H1 (cell line): ENCODE data around the gene ARHGAP25. TPM values are rescaled to one million over a fixed set of nuclear protein-coding genes. Genes with fewer than 3 reads are reported as not detected.

Source experiments
- BCL11A ChIP-seq, 2 experiments: IDR thresholded peaks; one replicate each; pipeline ENCODE4 v1.6.1; 2011; ENCODE audit warnings: low read depth in 2 of 2, low read length in 2 of 2, mild to moderate bottlenecking in 2 of 2
- CBX5 ChIP-seq: fragments of 300-800, 300-1000 bp; sonication (generic); IDR thresholded peaks from 2 replicates; pipeline ENCODE4 v1.7.1; 2016; ENCODE audit warnings: antibody characterized with exemption, low read length, low read depth
- CHD1 ChIP-seq: IDR thresholded peaks from 2 replicates; pipeline ENCODE4 v1.6.1; 2012; ENCODE audit warnings: low read depth, low read length, improper control_type of control experiment
- NANOG ChIP-seq: IDR thresholded peaks from 2 replicates; pipeline ENCODE4 v1.6.1; 2011; ENCODE audit warnings: low read length, low read depth, mild to moderate bottlenecking, inconsistent platforms; ENCODE audit not compliant: insufficient read depth, poor library complexity, severe bottlenecking
- RAD21 ChIP-seq, 2 experiments: IDR thresholded peaks in 1 of 2; conservative IDR thresholded peaks in 1 of 2; 2 replicates each; pipeline ENCODE4 v1.6.1; 2011; ENCODE audit warnings: low read depth in 2 of 2, low read length in 2 of 2, improper control_type of control experiment in 1 of 2, inconsistent platforms in 1 of 2, mild to moderate bottlenecking in 1 of 2, moderate library complexity in 1 of 2
- polyA plus RNA-seq, 7 experiments: library from polyadenylated mRNA; depleted of rRNA in 3 of 7; stranded (reverse) in 5 of 7; unstranded in 2 of 7; fragments of >200 nt in 5 of 7; fragments of 200-250 nt in 2 of 7; gene quantifications; 1 replicate in 5 of 7; 2 replicates in 1 of 7; 4 replicates in 1 of 7; pipeline versions ENCODE4 v1.2.1 to v1.2.3, GENCODE V29; 2011 to 2013; ENCODE audit warnings: missing spikeins in 2 of 7, mixed read lengths in 2 of 7
- total RNA-seq: library from RNA; stranded (reverse); fragmentation: NEBNext Ultra II Directional; extraction: Animal tissue kit (Norgen Biotek cat#: 25700); gene quantifications from 2 replicates; pipeline ENCODE4 v1.2.1, GENCODE V29; 2021
- TF ChIP-seq, protein P1 (sequence below): fragments of 300-600 bp; sonication (generic); IDR thresholded peaks from 2 replicates; pipeline ENCODE4 v1.7.1; 2012; ENCODE audit warnings: low read length, moderate library complexity, mild to moderate bottlenecking, inconsistent platforms; ENCODE audit not compliant: insufficient replicate concordance
- TF ChIP-seq, protein P2 (sequence below), 3 experiments: IDR thresholded peaks; 1 replicate in 2 of 3; 2 replicates in 1 of 3; pipeline versions ENCODE4 v1.5.1 to v1.6.1; 2011; ENCODE audit warnings: low read length in 3 of 3, mild to moderate bottlenecking in 3 of 3, inconsistent platforms in 2 of 3, low read depth in 1 of 3, moderate library complexity in 1 of 3; ENCODE audit not compliant: insufficient read depth in 1 of 3; ENCODE audit errors: control extremely low read depth in 1 of 3

The ARHGAP25 gene
- total and polyA plus RNA-seq, 2 of the 8 experiments (the other 6 are each of a cell fraction or from before 2014, with no cell fraction given), result 1.00 to 1.2 TPM

DNA sequence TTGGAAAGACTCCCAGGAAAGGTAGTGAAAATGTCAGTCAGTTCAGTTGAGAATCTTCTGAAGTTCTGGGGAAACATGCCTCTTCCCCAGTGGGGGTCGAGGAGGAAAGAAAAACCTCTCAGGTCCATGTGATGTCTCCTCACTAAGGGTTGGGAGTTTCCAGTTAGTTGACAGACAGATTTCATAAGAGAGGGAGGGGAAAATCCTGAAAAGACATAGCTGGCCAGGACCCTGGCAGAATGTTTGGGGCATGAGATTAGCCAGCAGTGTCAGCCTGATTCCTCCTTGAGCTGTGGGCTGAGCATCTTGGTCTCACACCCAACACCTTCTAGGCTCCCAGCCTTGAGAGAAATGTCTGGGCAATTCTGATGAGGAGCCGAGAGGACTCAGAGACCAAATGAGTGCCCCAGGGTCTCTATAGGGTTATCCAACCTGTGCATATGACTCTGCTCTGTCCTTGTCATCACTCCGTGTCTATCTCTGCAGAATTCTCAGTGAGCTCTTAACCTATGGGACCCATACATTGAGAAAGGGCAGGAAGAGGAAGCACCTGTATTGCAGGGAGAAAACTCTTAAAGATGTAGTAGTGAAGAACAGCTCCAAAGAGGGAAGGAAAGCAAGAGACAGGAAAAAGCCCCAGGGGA lies 122.7 kb downstream of the ARHGAP25 start (continued):
- TF ChIP-seq, protein P1, sequence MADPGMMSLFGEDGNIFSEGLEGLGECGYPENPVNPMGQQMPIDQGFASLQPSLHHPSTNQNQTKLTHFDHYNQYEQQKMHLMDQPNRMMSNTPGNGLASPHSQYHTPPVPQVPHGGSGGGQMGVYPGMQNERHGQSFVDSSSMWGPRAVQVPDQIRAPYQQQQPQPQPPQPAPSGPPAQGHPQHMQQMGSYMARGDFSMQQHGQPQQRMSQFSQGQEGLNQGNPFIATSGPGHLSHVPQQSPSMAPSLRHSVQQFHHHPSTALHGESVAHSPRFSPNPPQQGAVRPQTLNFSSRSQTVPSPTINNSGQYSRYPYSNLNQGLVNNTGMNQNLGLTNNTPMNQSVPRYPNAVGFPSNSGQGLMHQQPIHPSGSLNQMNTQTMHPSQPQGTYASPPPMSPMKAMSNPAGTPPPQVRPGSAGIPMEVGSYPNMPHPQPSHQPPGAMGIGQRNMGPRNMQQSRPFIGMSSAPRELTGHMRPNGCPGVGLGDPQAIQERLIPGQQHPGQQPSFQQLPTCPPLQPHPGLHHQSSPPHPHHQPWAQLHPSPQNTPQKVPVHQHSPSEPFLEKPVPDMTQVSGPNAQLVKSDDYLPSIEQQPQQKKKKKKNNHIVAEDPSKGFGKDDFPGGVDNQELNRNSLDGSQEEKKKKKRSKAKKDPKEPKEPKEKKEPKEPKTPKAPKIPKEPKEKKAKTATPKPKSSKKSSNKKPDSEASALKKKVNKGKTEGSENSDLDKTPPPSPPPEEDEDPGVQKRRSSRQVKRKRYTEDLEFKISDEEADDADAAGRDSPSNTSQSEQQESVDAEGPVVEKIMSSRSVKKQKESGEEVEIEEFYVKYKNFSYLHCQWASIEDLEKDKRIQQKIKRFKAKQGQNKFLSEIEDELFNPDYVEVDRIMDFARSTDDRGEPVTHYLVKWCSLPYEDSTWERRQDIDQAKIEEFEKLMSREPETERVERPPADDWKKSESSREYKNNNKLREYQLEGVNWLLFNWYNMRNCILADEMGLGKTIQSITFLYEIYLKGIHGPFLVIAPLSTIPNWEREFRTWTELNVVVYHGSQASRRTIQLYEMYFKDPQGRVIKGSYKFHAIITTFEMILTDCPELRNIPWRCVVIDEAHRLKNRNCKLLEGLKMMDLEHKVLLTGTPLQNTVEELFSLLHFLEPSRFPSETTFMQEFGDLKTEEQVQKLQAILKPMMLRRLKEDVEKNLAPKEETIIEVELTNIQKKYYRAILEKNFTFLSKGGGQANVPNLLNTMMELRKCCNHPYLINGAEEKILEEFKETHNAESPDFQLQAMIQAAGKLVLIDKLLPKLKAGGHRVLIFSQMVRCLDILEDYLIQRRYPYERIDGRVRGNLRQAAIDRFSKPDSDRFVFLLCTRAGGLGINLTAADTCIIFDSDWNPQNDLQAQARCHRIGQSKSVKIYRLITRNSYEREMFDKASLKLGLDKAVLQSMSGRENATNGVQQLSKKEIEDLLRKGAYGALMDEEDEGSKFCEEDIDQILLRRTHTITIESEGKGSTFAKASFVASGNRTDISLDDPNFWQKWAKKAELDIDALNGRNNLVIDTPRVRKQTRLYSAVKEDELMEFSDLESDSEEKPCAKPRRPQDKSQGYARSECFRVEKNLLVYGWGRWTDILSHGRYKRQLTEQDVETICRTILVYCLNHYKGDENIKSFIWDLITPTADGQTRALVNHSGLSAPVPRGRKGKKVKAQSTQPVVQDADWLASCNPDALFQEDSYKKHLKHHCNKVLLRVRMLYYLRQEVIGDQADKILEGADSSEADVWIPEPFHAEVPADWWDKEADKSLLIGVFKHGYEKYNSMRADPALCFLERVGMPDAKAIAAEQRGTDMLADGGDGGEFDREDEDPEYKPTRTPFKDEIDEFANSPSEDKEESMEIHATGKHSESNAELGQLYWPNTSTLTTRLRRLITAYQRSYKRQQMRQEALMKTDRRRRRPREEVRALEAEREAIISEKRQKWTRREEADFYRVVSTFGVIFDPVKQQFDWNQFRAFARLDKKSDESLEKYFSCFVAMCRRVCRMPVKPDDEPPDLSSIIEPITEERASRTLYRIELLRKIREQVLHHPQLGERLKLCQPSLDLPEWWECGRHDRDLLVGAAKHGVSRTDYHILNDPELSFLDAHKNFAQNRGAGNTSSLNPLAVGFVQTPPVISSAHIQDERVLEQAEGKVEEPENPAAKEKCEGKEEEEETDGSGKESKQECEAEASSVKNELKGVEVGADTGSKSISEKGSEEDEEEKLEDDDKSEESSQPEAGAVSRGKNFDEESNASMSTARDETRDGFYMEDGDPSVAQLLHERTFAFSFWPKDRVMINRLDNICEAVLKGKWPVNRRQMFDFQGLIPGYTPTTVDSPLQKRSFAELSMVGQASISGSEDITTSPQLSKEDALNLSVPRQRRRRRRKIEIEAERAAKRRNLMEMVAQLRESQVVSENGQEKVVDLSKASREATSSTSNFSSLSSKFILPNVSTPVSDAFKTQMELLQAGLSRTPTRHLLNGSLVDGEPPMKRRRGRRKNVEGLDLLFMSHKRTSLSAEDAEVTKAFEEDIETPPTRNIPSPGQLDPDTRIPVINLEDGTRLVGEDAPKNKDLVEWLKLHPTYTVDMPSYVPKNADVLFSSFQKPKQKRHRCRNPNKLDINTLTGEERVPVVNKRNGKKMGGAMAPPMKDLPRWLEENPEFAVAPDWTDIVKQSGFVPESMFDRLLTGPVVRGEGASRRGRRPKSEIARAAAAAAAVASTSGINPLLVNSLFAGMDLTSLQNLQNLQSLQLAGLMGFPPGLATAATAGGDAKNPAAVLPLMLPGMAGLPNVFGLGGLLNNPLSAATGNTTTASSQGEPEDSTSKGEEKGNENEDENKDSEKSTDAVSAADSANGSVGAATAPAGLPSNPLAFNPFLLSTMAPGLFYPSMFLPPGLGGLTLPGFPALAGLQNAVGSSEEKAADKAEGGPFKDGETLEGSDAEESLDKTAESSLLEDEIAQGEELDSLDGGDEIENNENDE, result no peak
- TF ChIP-seq CBX5 (no peak), NANOG (no peak), RAD21 (IDR thresholded peaks at IDR 0.05 in 1 of 2, conservative IDR thresholded peaks at IDR 0.05 in 1 of 2; ENCODE audit: low read depth in 2 of 2, low read length in 2 of 2) (no peak), BCL11A (IDR thresholded peaks at IDR 0.05; ENCODE audit: low read depth in 2 of 2, low read length in 2 of 2) (no peak), CHD1 (no peak)
- TF ChIP-seq, protein P2, sequence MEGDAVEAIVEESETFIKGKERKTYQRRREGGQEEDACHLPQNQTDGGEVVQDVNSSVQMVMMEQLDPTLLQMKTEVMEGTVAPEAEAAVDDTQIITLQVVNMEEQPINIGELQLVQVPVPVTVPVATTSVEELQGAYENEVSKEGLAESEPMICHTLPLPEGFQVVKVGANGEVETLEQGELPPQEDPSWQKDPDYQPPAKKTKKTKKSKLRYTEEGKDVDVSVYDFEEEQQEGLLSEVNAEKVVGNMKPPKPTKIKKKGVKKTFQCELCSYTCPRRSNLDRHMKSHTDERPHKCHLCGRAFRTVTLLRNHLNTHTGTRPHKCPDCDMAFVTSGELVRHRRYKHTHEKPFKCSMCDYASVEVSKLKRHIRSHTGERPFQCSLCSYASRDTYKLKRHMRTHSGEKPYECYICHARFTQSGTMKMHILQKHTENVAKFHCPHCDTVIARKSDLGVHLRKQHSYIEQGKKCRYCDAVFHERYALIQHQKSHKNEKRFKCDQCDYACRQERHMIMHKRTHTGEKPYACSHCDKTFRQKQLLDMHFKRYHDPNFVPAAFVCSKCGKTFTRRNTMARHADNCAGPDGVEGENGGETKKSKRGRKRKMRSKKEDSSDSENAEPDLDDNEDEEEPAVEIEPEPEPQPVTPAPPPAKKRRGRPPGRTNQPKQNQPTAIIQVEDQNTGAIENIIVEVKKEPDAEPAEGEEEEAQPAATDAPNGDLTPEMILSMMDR (IDR thresholded peaks at IDR 0.05; ENCODE audit: control extremely low read depth in 1 of 3, insufficient read depth in 1 of 3, low read depth in 1 of 3, low read length in 3 of 3), result no peak
